ENCODE data around the gene SBSN.

The SBSN gene

DNA sequence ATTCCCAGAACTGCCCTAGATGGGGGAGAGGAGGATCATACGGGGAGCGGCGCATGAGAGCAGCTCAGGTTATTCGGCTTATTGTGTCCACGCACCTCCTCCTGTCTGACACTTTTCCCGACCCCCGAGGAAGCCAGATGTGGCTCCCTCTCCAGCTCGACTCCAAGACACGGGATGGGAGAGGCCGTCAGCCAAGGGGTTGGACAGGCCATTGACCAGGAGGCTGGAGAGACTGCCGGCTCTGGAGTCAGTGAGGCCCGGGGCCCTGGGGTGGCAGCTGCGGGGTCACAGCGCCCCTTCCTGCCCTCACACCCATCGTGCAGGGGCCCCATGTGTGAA is 17.5 kb downstream of the SBSN start:
- no peak for DNase-seq (ENCODE audit: low spot score)
- TF ChIP-seq, protein P1, sequence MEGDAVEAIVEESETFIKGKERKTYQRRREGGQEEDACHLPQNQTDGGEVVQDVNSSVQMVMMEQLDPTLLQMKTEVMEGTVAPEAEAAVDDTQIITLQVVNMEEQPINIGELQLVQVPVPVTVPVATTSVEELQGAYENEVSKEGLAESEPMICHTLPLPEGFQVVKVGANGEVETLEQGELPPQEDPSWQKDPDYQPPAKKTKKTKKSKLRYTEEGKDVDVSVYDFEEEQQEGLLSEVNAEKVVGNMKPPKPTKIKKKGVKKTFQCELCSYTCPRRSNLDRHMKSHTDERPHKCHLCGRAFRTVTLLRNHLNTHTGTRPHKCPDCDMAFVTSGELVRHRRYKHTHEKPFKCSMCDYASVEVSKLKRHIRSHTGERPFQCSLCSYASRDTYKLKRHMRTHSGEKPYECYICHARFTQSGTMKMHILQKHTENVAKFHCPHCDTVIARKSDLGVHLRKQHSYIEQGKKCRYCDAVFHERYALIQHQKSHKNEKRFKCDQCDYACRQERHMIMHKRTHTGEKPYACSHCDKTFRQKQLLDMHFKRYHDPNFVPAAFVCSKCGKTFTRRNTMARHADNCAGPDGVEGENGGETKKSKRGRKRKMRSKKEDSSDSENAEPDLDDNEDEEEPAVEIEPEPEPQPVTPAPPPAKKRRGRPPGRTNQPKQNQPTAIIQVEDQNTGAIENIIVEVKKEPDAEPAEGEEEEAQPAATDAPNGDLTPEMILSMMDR (IDR thresholded peaks at IDR 0.05; ENCODE audit: extremely low read depth, missing control alignments): no peak

DNA sequence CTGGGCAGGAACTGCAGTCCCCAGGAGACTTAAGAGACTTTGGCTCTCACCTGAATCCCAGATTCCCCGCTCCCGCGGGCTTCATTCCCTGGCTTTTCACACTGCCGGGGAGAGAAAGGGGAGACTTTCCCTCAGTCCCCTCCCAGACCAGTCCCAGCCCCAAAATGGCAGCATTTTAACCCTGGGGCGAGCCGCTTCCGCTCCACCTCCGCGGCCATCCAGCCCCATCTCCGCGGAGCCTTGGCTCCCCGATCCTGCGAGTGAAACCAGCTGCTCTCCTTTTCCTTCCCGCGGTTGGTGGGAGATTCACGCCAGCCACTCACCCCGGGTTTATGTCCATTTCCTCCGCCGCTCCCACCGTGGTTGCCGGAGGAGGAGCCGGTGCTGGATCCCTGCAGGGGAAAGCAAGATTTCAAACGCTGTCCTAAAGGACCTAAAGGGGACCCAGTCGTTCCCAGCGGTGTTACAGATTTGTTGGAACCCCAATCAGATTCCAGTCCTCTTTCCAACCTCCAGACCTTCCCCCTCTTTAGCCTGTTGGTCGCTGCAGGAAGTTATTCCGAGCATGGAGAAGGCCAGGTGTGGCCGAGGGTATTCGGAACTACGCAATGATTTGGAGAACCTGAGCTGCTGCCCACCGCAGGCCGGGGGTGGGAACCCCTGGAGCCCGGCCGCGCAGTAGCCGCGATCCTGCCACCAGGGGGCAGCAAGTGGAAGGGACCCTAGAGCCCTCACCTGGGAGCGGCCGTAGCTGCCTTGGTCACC is 18.1 kb downstream of the SBSN start:
- DNase-seq (ENCODE audit: low spot score): peak; percentile 90

DNA sequence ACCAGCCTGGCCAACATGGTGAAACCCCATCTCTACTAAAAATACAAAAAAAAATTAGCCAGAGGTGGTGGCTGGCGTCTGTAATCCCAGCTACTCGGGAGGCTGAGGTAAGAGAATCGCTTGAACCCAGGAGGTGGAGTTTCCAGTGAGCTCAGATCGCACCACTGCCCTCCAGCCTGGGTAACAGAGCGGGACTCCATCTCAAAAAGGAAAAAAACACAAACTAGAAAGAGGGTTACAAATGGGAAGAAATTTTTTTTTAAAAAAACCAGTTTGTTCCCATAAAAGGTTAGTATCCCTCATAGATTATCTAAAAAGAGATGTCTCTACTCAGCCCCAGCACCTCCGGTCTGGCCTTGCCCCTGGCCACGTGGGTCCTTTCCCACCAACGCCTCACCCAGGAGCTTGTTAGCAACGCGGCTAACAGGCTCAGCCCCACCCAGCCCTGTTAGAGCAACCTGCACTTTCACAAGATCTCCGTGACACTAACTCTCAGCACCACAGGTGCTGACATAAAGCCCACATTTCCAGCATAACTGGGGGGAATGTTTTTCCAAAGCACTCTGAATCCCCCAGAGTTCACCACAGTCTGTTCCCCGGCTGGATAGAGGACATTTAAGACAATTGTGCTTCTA is 19.0 kb downstream of the SBSN start:
- DNase-seq (ENCODE audit: low spot score): peak; percentile 79
- TF ChIP-seq, protein P1 (IDR thresholded peaks at IDR 0.05; ENCODE audit: extremely low read depth, missing control alignments): no peak

More for the DNA sequence above, 18.1 kb downstream of the SBSN start:
- TF ChIP-seq, protein P1 (IDR thresholded peaks at IDR 0.05; ENCODE audit: extremely low read depth, missing control alignments): peak; percentile 91

DNA sequence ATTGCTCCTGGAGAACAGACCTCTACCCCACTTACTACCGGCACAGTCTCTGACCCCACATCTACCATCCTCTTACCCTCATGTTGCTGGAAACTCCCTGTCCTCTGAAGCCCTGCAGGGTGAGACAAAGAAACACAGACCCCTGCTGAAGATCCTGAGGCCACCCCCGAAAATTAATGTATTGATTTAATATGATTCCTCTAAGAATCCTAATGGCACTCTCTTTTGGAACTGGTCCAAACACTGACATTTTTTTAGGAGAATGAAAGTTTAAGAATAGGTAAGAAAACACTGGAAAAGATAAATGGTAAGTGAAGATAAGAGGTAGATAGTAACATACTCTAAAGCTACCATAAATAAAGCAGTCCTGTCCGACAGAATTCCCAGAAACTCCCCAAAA is 20.0 kb downstream of the SBSN start:
- no peak for DNase-seq (ENCODE audit: low spot score)
- TF ChIP-seq, protein P1 (IDR thresholded peaks at IDR 0.05; ENCODE audit: extremely low read depth, missing control alignments): no peak

DNA sequence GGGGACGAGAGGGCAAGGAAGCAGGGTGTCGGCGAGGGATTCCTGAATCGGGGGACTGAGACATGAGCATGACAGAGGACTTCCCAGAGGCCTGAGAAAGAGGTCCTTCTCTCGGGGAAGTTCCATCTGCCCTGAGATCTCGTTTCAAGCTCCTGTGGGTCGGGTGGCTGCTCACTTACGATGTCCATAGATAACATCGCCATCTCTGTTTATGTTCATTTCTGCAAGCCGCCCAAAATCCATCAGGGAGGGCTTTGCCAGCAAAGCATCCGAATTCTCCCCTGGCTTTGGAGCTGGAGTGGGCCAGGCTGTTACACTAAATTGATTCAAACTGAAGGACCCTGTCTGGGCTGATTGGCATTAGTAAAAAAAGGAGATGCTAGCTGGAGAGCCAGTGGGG is 20.6 kb downstream of the SBSN start:
- no peak for DNase-seq (ENCODE audit: low spot score)
- TF ChIP-seq, protein P1 (IDR thresholded peaks at IDR 0.05; ENCODE audit: extremely low read depth, missing control alignments): no peak

DNA sequence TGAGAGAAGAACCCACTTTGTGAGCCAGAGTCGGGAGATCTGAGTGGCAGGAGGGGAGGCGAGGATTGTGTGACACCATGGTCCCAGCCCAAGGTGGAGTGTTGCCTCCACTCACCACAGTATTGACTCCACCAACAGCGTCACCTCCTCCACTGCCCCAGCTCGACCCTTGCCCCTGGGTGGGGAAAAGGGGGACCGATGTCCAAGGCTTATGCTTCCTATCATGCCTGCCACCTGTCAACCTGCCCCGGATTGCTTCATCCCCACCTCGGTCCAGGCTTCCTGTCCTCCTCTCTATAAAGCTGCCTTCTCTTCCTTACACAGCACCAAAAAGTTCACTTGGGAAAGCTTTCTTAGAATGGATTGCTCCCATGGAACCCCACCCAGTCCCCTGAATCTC is 22.1 kb downstream of the SBSN start:
- TF ChIP-seq, protein P1 (IDR thresholded peaks at IDR 0.05; ENCODE audit: extremely low read depth, missing control alignments): no peak
- no peak for DNase-seq (ENCODE audit: low spot score)

DNA sequence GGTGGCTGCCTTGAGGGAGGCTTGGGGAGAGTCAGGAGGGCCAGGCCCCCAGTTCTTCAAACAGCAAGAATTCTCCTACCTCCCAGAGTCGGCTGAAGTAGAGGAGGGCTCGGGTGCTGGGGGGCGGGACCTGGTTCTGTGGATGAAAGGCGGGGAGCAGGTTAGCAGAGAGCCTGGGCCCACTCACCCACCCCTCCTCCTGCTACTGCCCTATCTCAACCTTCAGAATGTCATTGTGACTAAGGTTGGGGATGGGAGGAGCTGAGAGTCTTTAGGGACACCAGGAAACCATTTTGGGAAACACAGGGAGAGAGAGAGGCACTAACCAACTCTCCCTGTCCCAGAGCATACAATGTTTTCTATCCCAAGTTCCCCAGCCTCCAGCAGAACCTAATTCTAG is 25.4 kb downstream of the SBSN start:
- TF ChIP-seq, protein P1 (IDR thresholded peaks at IDR 0.05; ENCODE audit: extremely low read depth, missing control alignments): no peak

More for the DNA sequence above, 25.4 kb downstream of the SBSN start:
- no peak for DNase-seq (ENCODE audit: low spot score)
